Hepatocyte (in vitro differentiated cells): Measurements from ENCODE around the gene BCL11A.

Experiments used
- EZH2 ChIP-seq: fragments of 200-600 bp; sonication (generic); IDR thresholded peaks from 2 replicates; pipeline ENCODE4 v1.6.1; 2016; ENCODE audit warnings: antibody characterized with exemption, mild to moderate bottlenecking, borderline replicate concordance
- EZH2phosphoT487 ChIP-seq: fragments of 200-600 bp; sonication (generic); IDR thresholded peaks from one replicate; pipeline ENCODE4 v1.6.1; 2018; ENCODE audit warnings: antibody characterized with exemption, mild to moderate bottlenecking, low read depth, moderate library complexity; ENCODE audit not compliant: unreplicated experiment, severe bottlenecking
- TF ChIP-seq, protein P1 (sequence below): fragments of 200-600 bp; sonication (generic); IDR thresholded peaks from 2 replicates; pipeline ENCODE4 v1.5.1; 2016; ENCODE audit warnings: antibody characterized with exemption, mild to moderate bottlenecking; ENCODE audit not compliant: poor library complexity

DNA sequence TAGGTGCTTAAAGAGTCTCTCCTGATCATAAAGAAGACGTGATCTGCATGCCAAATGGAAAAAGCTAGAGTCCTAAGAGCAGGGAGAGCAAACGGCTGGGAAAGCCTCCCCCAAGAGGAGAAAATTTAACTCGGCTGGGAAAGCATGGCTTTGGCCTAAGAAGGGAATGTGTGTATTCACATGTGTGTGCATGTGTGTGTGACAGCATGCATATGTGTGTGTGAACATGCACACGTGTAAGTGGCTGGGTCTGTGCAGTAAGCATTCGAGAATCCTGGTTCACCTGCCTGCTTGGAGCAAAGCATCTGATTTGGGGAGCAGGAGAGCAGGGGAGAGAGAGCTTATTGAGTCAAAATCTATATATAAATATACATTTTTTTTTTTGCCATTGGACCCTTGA is 30.1 kb upstream of the BCL11A start:
- TF ChIP-seq, protein P1, sequence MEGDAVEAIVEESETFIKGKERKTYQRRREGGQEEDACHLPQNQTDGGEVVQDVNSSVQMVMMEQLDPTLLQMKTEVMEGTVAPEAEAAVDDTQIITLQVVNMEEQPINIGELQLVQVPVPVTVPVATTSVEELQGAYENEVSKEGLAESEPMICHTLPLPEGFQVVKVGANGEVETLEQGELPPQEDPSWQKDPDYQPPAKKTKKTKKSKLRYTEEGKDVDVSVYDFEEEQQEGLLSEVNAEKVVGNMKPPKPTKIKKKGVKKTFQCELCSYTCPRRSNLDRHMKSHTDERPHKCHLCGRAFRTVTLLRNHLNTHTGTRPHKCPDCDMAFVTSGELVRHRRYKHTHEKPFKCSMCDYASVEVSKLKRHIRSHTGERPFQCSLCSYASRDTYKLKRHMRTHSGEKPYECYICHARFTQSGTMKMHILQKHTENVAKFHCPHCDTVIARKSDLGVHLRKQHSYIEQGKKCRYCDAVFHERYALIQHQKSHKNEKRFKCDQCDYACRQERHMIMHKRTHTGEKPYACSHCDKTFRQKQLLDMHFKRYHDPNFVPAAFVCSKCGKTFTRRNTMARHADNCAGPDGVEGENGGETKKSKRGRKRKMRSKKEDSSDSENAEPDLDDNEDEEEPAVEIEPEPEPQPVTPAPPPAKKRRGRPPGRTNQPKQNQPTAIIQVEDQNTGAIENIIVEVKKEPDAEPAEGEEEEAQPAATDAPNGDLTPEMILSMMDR = no peak
- TF ChIP-seq EZH2 (no peak), EZH2phosphoT487 (no peak)
